HG03039 (cell line): ENCODE data around the gene PTPRQ.

Source experiments
- ATAC-seq: cut with Tn5 transposase; IDR thresholded peaks from one replicate; pipeline ENCODE4 v1.9.1; 2021; ENCODE audit warnings: mild to moderate bottlenecking, moderate library complexity; ENCODE audit not compliant: unreplicated experiment

PTPRQ gene

GRCh38 chr12:80698256-80698655 is 254.2 kb downstream of the PTPRQ start:
- no peak for ATAC-seq

GRCh38 chr12:80698847-80699542 is 255.0 kb downstream of the PTPRQ start:
- ATAC-seq = no peak

- no peak for ATAC-seq
These were observed 256.3 kb downstream of the PTPRQ start for GRCh38 chr12:80700327-80700726.

GRCh38 chr12:80701388-80701787 is 257.4 kb downstream of the PTPRQ start:
- ATAC-seq = no peak

- peak; percentile 87 for ATAC-seq
These were observed 259.1 kb downstream of the PTPRQ start for GRCh38 chr12:80702889-80703805.

GRCh38 chr12:80704420-80704819 is 260.4 kb downstream of the PTPRQ start:
- no peak for ATAC-seq

- no peak for ATAC-seq
These were observed 263.2 kb downstream of the PTPRQ start, which contains the start of gene MYF6 for GRCh38 chr12:80707126-80707829. Gene MYF6 (plus strand): TSS chr12:80707634. CDS start chr12:80707720, 86 bp downstream.

- ATAC-seq = no peak
These were observed 263.8 kb downstream of the PTPRQ start for GRCh38 chr12:80707830-80708258.

- ATAC-seq = no peak
These were observed 264.4 kb downstream of the PTPRQ start for GRCh38 chr12:80708259-80708974.

GRCh38 chr12:80708975-80709328 is 264.9 kb downstream of the PTPRQ start:
- no peak for ATAC-seq

GRCh38 chr12:80709811-80710726 is 266.0 kb downstream of the PTPRQ start:
- no peak for ATAC-seq

GRCh38 chr12:80710727-80711449 is 266.9 kb downstream of the PTPRQ start:
- no peak for ATAC-seq

GRCh38 chr12:80711866-80712265 is 267.8 kb downstream of the PTPRQ start:
- no peak for ATAC-seq

GRCh38 chr12:80712866-80713265 is 268.8 kb downstream of the PTPRQ start:
- no peak for ATAC-seq

- no peak for ATAC-seq
These were observed 269.4 kb downstream of the PTPRQ start for GRCh38 chr12:80713419-80713818.

GRCh38 chr12:80714055-80714454 is 270.0 kb downstream of the PTPRQ start:
- no peak for ATAC-seq

- no peak for ATAC-seq
These were observed 270.8 kb downstream of the PTPRQ start for GRCh38 chr12:80714846-80715245.

GRCh38 chr12:80715713-80716249 is 271.7 kb downstream of the PTPRQ start:
- ATAC-seq = no peak
